Neural cell (in vitro differentiated cells): ENCODE data around the gene ATRAID. TPM values are rescaled to one million over a fixed set of nuclear protein-coding genes. Genes with fewer than 3 reads are reported as not detected.

ENCODE experiments used
- H2AFZ ChIP-seq: fragments of 200-600, 300-800 bp; sonication (generic), shearing (Covaris generic); 2 replicates; pipeline ENCODE4 v1.6.0; 2014; ENCODE audit warnings: low read depth, mild to moderate bottlenecking, antibody characterized with exemption, low read length, moderate library complexity
- H3F3A ChIP-seq: fragments of 200-600 bp; shearing (Covaris generic); 2 replicates; pipeline ENCODE4 v1.6.1; 2016; ENCODE audit warnings: mild to moderate bottlenecking, moderate library complexity, mixed read lengths, antibody characterized with exemption, low read length; ENCODE audit not compliant: insufficient read depth, poor library complexity, severe bottlenecking
- H3K27ac ChIP-seq: fragments of 200-600, 300-800 bp; sonication (generic), shearing (Covaris generic); 2 replicates; pipeline ENCODE4 v1.5.1; 2014; ENCODE audit warnings: mild to moderate bottlenecking, low read length, moderate library complexity
- H3K27me3 ChIP-seq: fragments of 300-800, 200-600 bp; sonication (generic), shearing (Covaris generic); 2 replicates; pipeline ENCODE4 v1.6.0; 2014; ENCODE audit warnings: mild to moderate bottlenecking, low read depth, low read length, moderate library complexity; ENCODE audit not compliant: insufficient read depth
- H3K36me3 ChIP-seq: fragments of 300-800, 200-600 bp; sonication (generic), shearing (Covaris generic); 2 replicates; pipeline ENCODE4 v1.5.1; 2014; ENCODE audit warnings: mild to moderate bottlenecking, antibody characterized with exemption, low read length, moderate library complexity; ENCODE audit not compliant: insufficient read depth
- H3K4me2 ChIP-seq: fragments of 300-800, 200-600 bp; sonication (generic), shearing (Covaris generic); 2 replicates; pipeline ENCODE4 v1.6.0; 2014; ENCODE audit warnings: mild to moderate bottlenecking, low read length
- H3K4me3 ChIP-seq: fragments of 300-800, 200-600 bp; sonication (generic), shearing (Covaris generic); 2 replicates; pipeline ENCODE4 v1.5.1; 2014; ENCODE audit warnings: mild to moderate bottlenecking, low read length, moderate library complexity
- H3K79me2 ChIP-seq: fragments of 200-600 bp; shearing (Covaris generic); replicated peaks from 2 replicates; pipeline ENCODE4 v1.6.0; 2014; ENCODE audit warnings: mild to moderate bottlenecking, low read length, moderate library complexity; ENCODE audit not compliant: insufficient read depth
- H3K9ac ChIP-seq: fragments of 300-800, 200-600 bp; sonication (generic), shearing (Covaris generic); 2 replicates; pipeline ENCODE4 v1.6.1; 2016; ENCODE audit warnings: mild to moderate bottlenecking, low read length, mixed read lengths
- H3K9me2 ChIP-seq: fragments of 200-600 bp; shearing (Covaris generic); 2 replicates; pipeline ENCODE4 v1.6.1; 2016; ENCODE audit warnings: mild to moderate bottlenecking, low read length, mixed read lengths; ENCODE audit not compliant: insufficient read depth
- H3K9me3 ChIP-seq: fragments of 200-600, 300-800 bp; sonication (generic), shearing (Covaris generic); 2 replicates; pipeline ENCODE4 v1.6.1; 2016; ENCODE audit warnings: mild to moderate bottlenecking, mixed run types, low read length, moderate library complexity, mixed read lengths
- H4K20me1 ChIP-seq: fragments of 200-600 bp; shearing (Covaris generic); 2 replicates; pipeline ENCODE4 v1.6.1; 2016; ENCODE audit warnings: mild to moderate bottlenecking, mixed run types; ENCODE audit not compliant: insufficient read depth
- EP300 ChIP-seq: fragments of 450-650 bp; conservative IDR thresholded peaks from 2 replicates; pipeline ENCODE4 v1.6.1; 2014; ENCODE audit warnings: antibody characterized with exemption, mild to moderate bottlenecking, moderate library complexity; ENCODE audit not compliant: poor library complexity, severe bottlenecking
- EZH2 ChIP-seq: fragments of 200-600, 300-800 bp; shearing (Covaris generic), sonication (generic); IDR thresholded peaks from 2 replicates; pipeline ENCODE4 v1.6.1; 2014; ENCODE audit warnings: antibody characterized with exemption, low read length, borderline replicate concordance, mild to moderate bottlenecking; ENCODE audit not compliant: insufficient read depth, poor library complexity, severe bottlenecking
- MXI1 ChIP-seq: fragments of 450-650 bp; conservative IDR thresholded peaks from 2 replicates; pipeline ENCODE4 v1.6.1; 2014; ENCODE audit warnings: antibody characterized with exemption, mild to moderate bottlenecking; ENCODE audit not compliant: poor library complexity, severe bottlenecking
- POLR2AphosphoS5 ChIP-seq: IDR thresholded peaks from 2 replicates; pipeline ENCODE4 v1.6.1; 2012
- RAD21 ChIP-seq: fragments of 450-650 bp; conservative IDR thresholded peaks from 2 replicates; pipeline ENCODE4 v1.6.1; 2014; ENCODE audit warnings: antibody characterized with exemption, mild to moderate bottlenecking, moderate library complexity
- SMC3 ChIP-seq: fragments of 450-650 bp; conservative IDR thresholded peaks from 2 replicates; pipeline ENCODE4 v1.6.1; 2014; ENCODE audit warnings: antibody characterized with exemption, mild to moderate bottlenecking, moderate library complexity; ENCODE audit not compliant: poor library complexity
- TAF1 ChIP-seq: IDR thresholded peaks from 2 replicates; pipeline ENCODE4 v1.6.1; 2012; ENCODE audit warnings: low read depth
- polyA plus RNA-seq: library from polyadenylated mRNA; depleted of rRNA; stranded (reverse); fragments of >200 nt; gene quantifications from 2 replicates; pipeline ENCODE4 v1.2.3, GENCODE V29; 2014
- TF ChIP-seq, protein P1 (sequence below): fragments of 450-650 bp; IDR thresholded peaks from 2 replicates; pipeline ENCODE4 v1.5.1; 2014; ENCODE audit warnings: antibody characterized with exemption, mild to moderate bottlenecking, moderate library complexity; ENCODE audit not compliant: poor library complexity, severe bottlenecking
- TF ChIP-seq, protein P2 (sequence below): IDR thresholded peaks from 2 replicates; pipeline ENCODE4 v1.6.1; 2012; ENCODE audit warnings: borderline replicate concordance

Gene ATRAID
- polyA plus RNA-seq, 1 donor from 2014 or later = 94.3 TPM

DNA sequence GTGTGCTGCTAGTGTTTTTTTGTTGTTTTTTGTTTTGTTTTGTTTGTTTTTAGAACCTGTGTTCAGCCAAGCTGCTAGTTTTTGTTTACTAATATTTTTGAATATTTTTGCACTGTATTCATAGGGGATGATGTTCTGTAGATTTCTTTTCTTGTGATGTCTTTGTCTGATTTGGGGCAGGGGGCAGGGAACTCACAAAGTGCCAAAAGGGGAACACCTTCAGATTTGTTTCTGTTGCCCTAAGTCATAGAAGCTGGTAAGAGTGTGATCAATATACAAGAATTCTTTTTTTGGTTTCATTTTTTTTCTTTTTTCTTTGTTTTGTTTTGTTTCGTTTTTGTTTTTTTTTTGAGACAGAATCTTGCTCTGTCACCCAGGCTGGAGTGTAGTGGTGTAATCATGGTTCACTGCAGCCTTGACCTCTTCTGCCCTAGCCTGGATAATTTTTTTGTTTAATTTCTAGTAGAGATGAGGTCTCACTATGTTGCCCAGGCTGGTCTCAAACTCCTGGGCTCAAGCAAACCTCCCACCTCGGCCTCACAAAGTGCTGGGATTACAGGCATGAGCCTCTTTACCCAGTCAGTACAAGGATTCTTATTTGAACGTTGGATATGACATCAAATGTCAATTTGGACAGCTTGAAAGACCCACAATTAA lies 32.4 kb upstream of the ATRAID start:
- Histone ChIP-seq H3K36me3 (no peaks in the 10 kb centered on the region), H3K9me3 (no peaks in the 10 kb centered on the region), H3K79me2 (no peaks in the 10 kb centered on the region), H3K27ac (no peak overlapping the region), H3K27me3 (no peaks in the 10 kb centered on the region), H3F3A (no peaks in the 10 kb centered on the region), H3K4me3 (no peak overlapping the region), H3K9ac (no peak overlapping the region), H4K20me1 (no peaks in the 10 kb centered on the region), H3K9me2 (no peaks in the 10 kb centered on the region), H3K4me2 (no peak overlapping the region), H2AFZ (no peak overlapping the region)
- no peak for TF ChIP-seq TAF1
- no peak for TF ChIP-seq EZH2
- TF ChIP-seq, protein P1, sequence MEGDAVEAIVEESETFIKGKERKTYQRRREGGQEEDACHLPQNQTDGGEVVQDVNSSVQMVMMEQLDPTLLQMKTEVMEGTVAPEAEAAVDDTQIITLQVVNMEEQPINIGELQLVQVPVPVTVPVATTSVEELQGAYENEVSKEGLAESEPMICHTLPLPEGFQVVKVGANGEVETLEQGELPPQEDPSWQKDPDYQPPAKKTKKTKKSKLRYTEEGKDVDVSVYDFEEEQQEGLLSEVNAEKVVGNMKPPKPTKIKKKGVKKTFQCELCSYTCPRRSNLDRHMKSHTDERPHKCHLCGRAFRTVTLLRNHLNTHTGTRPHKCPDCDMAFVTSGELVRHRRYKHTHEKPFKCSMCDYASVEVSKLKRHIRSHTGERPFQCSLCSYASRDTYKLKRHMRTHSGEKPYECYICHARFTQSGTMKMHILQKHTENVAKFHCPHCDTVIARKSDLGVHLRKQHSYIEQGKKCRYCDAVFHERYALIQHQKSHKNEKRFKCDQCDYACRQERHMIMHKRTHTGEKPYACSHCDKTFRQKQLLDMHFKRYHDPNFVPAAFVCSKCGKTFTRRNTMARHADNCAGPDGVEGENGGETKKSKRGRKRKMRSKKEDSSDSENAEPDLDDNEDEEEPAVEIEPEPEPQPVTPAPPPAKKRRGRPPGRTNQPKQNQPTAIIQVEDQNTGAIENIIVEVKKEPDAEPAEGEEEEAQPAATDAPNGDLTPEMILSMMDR = no peak
- no peak for TF ChIP-seq MXI1
- TF ChIP-seq SMC3 = no peak
- TF ChIP-seq RAD21 = no peak
- no peak for TF ChIP-seq POLR2AphosphoS5
- no peak for TF ChIP-seq EP300

DNA sequence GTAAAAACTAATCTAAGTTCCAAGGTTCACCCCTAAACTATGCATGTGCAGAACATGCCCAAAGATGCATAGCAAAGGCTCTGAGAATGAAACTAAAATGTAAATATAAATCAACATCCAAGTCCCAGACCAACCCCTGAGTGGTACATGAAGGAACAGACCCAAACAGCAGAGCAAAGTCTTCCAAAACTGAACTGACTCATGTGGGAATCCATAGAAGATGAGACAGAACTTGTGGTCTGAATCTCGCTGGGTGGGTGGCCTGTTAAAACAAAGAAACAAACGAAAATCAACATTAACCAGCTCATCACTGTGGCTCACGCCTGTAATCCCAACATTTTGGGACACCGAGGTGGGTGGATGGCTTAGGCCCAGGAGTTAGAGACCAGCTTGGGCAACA lies 29.5 kb upstream of the ATRAID start:
- Histone ChIP-seq H3K79me2 (no peaks in the 10 kb centered on the region), H3K27me3 (no peaks in the 10 kb centered on the region), H3K36me3 (no peaks in the 10 kb centered on the region), H3K9me2 (no peaks in the 10 kb centered on the region), H3K9ac (no peak overlapping the region), H3K4me3 (no peak overlapping the region), H3K9me3 (no peaks in the 10 kb centered on the region), H3K4me2 (no peak overlapping the region), H2AFZ (no peak overlapping the region), H4K20me1 (no peaks in the 10 kb centered on the region), H3K27ac (no peak overlapping the region), H3F3A (no peaks in the 10 kb centered on the region)
- TF ChIP-seq, protein P1 = no peak
- TF ChIP-seq POLR2AphosphoS5 = no peak
- no peak for TF ChIP-seq EP300
- TF ChIP-seq RAD21 = no peak
- no peak for TF ChIP-seq TAF1
- TF ChIP-seq SMC3 = no peak

DNA sequence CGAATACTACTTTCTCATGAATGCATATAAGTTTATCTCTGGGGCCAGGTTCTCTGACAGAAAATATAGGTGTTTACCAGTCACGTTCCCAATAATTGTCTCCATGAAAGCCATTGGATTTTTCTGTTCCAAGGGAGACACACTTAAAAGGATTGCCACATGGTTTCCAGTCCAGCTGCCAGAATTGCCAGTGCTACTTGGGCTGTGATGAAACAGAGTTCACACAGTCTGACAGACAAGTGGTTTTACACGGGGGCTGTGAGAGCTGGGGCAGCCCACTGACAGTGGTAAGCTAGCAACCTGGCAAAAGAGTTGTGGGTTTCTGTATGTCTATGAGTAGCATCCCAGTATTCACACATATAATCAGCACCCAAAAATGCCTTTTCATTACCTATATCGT lies 27.7 kb upstream of the ATRAID start:
- no peaks in the 10 kb centered on the region for H4K20me1 ChIP-seq
- H3K9me2 ChIP-seq = no peaks in the 10 kb centered on the region
- H3K27me3 ChIP-seq = no peaks in the 10 kb centered on the region
- H3K4me3 ChIP-seq = no peak overlapping the region
- H3K9ac ChIP-seq = no peak overlapping the region
- H3K4me2 ChIP-seq = no peak overlapping the region
- no peak overlapping the region for H3K27ac ChIP-seq
- no peaks in the 10 kb centered on the region for H3F3A ChIP-seq
- no peaks in the 10 kb centered on the region for H3K9me3 ChIP-seq
- no peak overlapping the region for H2AFZ ChIP-seq
- TF ChIP-seq, protein P2, sequence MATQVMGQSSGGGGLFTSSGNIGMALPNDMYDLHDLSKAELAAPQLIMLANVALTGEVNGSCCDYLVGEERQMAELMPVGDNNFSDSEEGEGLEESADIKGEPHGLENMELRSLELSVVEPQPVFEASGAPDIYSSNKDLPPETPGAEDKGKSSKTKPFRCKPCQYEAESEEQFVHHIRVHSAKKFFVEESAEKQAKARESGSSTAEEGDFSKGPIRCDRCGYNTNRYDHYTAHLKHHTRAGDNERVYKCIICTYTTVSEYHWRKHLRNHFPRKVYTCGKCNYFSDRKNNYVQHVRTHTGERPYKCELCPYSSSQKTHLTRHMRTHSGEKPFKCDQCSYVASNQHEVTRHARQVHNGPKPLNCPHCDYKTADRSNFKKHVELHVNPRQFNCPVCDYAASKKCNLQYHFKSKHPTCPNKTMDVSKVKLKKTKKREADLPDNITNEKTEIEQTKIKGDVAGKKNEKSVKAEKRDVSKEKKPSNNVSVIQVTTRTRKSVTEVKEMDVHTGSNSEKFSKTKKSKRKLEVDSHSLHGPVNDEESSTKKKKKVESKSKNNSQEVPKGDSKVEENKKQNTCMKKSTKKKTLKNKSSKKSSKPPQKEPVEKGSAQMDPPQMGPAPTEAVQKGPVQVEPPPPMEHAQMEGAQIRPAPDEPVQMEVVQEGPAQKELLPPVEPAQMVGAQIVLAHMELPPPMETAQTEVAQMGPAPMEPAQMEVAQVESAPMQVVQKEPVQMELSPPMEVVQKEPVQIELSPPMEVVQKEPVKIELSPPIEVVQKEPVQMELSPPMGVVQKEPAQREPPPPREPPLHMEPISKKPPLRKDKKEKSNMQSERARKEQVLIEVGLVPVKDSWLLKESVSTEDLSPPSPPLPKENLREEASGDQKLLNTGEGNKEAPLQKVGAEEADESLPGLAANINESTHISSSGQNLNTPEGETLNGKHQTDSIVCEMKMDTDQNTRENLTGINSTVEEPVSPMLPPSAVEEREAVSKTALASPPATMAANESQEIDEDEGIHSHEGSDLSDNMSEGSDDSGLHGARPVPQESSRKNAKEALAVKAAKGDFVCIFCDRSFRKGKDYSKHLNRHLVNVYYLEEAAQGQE = no peak
- TF ChIP-seq POLR2AphosphoS5 (no peak), SMC3 (no peak), EZH2 (no peak), TAF1 (no peak), MXI1 (no peak), RAD21 (no peak), EP300 (no peak)
- TF ChIP-seq, protein P1 = no peak
- no peaks in the 10 kb centered on the region for H3K79me2 ChIP-seq
- H3K36me3 ChIP-seq = no peaks in the 10 kb centered on the region
